ENCODE data around the gene CDIP1. TPM values are rescaled to one million over a fixed set of nuclear protein-coding genes. Genes with fewer than 3 reads are reported as not detected.

CDIP1 gene
- polyA plus RNA-seq, 1 donor: 46.2 TPM

- no peak for DNase-seq (ENCODE audit: low read depth)
Measured at GRCh38 chr16:4489030-4489429, 49.5 kb downstream of the CDIP1 start.

- no peak for DNase-seq (ENCODE audit: low read depth)
Measured at GRCh38 chr16:4488499-4488967, 50.0 kb downstream of the CDIP1 start.

- DNase-seq (ENCODE audit: low read depth): no peak
Measured at GRCh38 chr16:4487955-4488498, 50.5 kb downstream of the CDIP1 start.

GRCh38 chr16:4486126-4486893, 52.3 kb downstream of the CDIP1 start:
- no peak for DNase-seq (ENCODE audit: low read depth)

- no peak for DNase-seq (ENCODE audit: low read depth)
Measured at GRCh38 chr16:4481963-4482362, 56.6 kb downstream of the CDIP1 start.

- no peak for DNase-seq (ENCODE audit: low read depth)
Measured at GRCh38 chr16:4481526-4481925, 57.0 kb downstream of the CDIP1 start.

GRCh38 chr16:4477966-4478365, 60.6 kb downstream of the CDIP1 start:
- DNase-seq (ENCODE audit: low read depth): no peak

- DNase-seq (ENCODE audit: low read depth): peak; percentile 54
Measured at GRCh38 chr16:4475880-4476788, 62.4 kb downstream of the CDIP1 start, which contains the start of gene HMOX2. TSS of gene HMOX2 (plus strand) at chr16:4476398. CDS start at chr16:4505525, 29,127 bp downstream.

GRCh38 chr16:4474192-4474961, 64.2 kb downstream of the CDIP1 start, which contains the start of gene NMRAL1:
TSS of gene NMRAL1 (minus strand) at chr16:4474625. CDS start at chr16:4474132, 493 bp downstream.
- DNase-seq (ENCODE audit: low read depth): peak; percentile 73

- DNase-seq (ENCODE audit: low read depth): no peak
Measured at GRCh38 chr16:4472880-4473279, 65.7 kb downstream of the CDIP1 start.

- no peak for DNase-seq (ENCODE audit: low read depth)
Measured at GRCh38 chr16:4471869-4472268, 66.7 kb downstream of the CDIP1 start.

- no peak for DNase-seq (ENCODE audit: low read depth)
Measured at GRCh38 chr16:4468972-4469371, 69.6 kb downstream of the CDIP1 start.

- DNase-seq (ENCODE audit: low read depth): no peak
Measured at GRCh38 chr16:4467916-4468315, 70.7 kb downstream of the CDIP1 start.

- DNase-seq (ENCODE audit: low read depth): no peak
Measured at GRCh38 chr16:4465977-4466779, 72.4 kb downstream of the CDIP1 start.

- no peak for DNase-seq (ENCODE audit: low read depth)
Measured at GRCh38 chr16:4463522-4464163, 74.9 kb downstream of the CDIP1 start.

GRCh38 chr16:4461250-4462085, 77.1 kb downstream of the CDIP1 start:
- no peak for DNase-seq (ENCODE audit: low read depth)

GRCh38 chr16:4460936-4461249, 77.7 kb downstream of the CDIP1 start:
- no peak for DNase-seq (ENCODE audit: low read depth)

Measured in forelimb muscle (tissue), 1 donor.